ENCODE measurements around the gene DNASE1L1. TPM values are rescaled to one million over a fixed set of nuclear protein-coding genes. Genes with fewer than 3 reads are reported as not detected.
A peak's percentile ranks its signal among the peaks of the same experiment; 100 is the strongest.

Gene DNASE1L1
- polyA plus RNA-seq, 3 donors, result 26.2 to 64.5 (median 27.2) TPM

GRCh38 chrX:154403858-154404257 lies 5.2 kb downstream of the DNASE1L1 start:
- no CpG with 5 or more reads among the region's 4 CpGs for WGBS (ENCODE audit: insufficient coverage)
- no peak for TF ChIP-seq CTCF (IDR thresholded peaks at IDR 0.05)
- intact Hi-C loops (cut with micrococcal nuclease), result loop anchor here in 1 of 2 donors (5.0 kb wide), 1 partner anchor 33 kb away; the partner anchor contains the start of gene GDI1

GRCh38 chrX:154403192-154403591 lies 5.9 kb downstream of the DNASE1L1 start:
- TF ChIP-seq CTCF (IDR thresholded peaks at IDR 0.05), result no peak
- H2AFZ ChIP-seq (ENCODE audit: insufficient read depth, low read depth, low read length, poor library complexity, severe bottlenecking), result no peak overlapping the region
- peaks cover 41 to 56% of the 10 kb centered on the region in 2 donors for H3K36me3 Mint-ChIP-seq
- H3K27me3 ChIP-seq (ENCODE audit: control insufficient read depth in 2 of 2, insufficient read depth in 2 of 2, low read length in 2 of 2), result no peaks in the 10 kb centered on the region
- peaks cover 64% of the 10 kb centered on the region for H4K20me1 ChIP-seq (ENCODE audit: insufficient read depth, low read length)
- intact Hi-C loops (cut with micrococcal nuclease), result loop anchor here in 1 of 2 donors (5.0 kb wide), 1 partner anchor 34 kb away; the partner anchor contains the start of gene GDI1
- H3K9me3 ChIP-seq (replicated peaks in 1 of 2; ENCODE audit: control insufficient read depth in 1 of 2, insufficient read depth in 1 of 2, low read length in 2 of 2), result no peaks in the 10 kb centered on the region
- H3K27me3 Mint-ChIP-seq (ENCODE audit: low read depth in 3 of 3), result peaks cover 0 to 14% (median 0%) of the 10 kb centered on the region in 3 donors
- H3K27ac ChIP-seq (ENCODE audit: low read depth in 1 of 2, low read length in 2 of 2), result no peak overlapping the region
- H3K4me3 Mint-ChIP-seq, result no peak overlapping the region
- peak overlapping the region in 1 of 7 donors; percentile 74 for H3K27ac Mint-ChIP-seq
- H3K4me1 Mint-ChIP-seq, result peaks cover 19% of the 10 kb centered on the region
- H3K36me3 ChIP-seq (replicated peaks in 1 of 2; ENCODE audit: control insufficient read depth in 1 of 2, insufficient read depth in 2 of 2, low read length in 2 of 2), result peaks cover 37 to 42% of the 10 kb centered on the region in 2 donors
- no peak overlapping the region for H3K4me2 ChIP-seq (replicated peaks; ENCODE audit: extremely low read depth, low read length, poor library complexity, severe bottlenecking)
- no peak overlapping the region for H3K4me3 ChIP-seq (replicated peaks in 1 of 3; ENCODE audit: low read depth in 2 of 3, low read length in 3 of 3)
- peaks cover 32% of the 10 kb centered on the region for H3K79me2 ChIP-seq (ENCODE audit: insufficient read depth, low read length)
- H3K9me3 Mint-ChIP-seq, result peaks cover 0 to 10% (median 4%) of the 10 kb centered on the region in 7 donors
- no peak for DNase-seq
- H3K4me1 ChIP-seq (ENCODE audit: control insufficient read depth in 1 of 2, insufficient read depth in 2 of 2, low read length in 2 of 2), result peaks cover 20 to 21% of the 10 kb centered on the region in 2 donors
- H3K9ac ChIP-seq (ENCODE audit: insufficient read depth, low read length, poor library complexity, severe bottlenecking), result no peak overlapping the region
- 98% methylated on average over 5 of the region's 10 CpGs for WGBS (ENCODE audit: insufficient coverage)

More at GRCh38 chrX:154403858-154404257, 5.2 kb downstream of the DNASE1L1 start:
- Mint-ChIP-seq H3K27ac (no peak overlapping the region), H3K27me3 (ENCODE audit: low read depth in 3 of 3) (peaks cover 0 to 13% (median 0%) of the 10 kb centered on the region in 3 donors), H3K36me3 (peaks cover 40 to 53% of the 10 kb centered on the region in 2 donors), H3K9me3 (peaks cover 0 to 7% (median under 1%) of the 10 kb centered on the region in 7 donors), H3K4me1 (peaks cover 22% of the 10 kb centered on the region), H3K4me3 (no peak overlapping the region)
- Histone ChIP-seq H2AFZ (ENCODE audit: insufficient read depth, low read depth, low read length, poor library complexity, severe bottlenecking) (no peak overlapping the region), H4K20me1 (ENCODE audit: insufficient read depth, low read length) (peaks cover 59% of the 10 kb centered on the region), H3K4me1 (ENCODE audit: control insufficient read depth in 1 of 2, insufficient read depth in 2 of 2, low read length in 2 of 2) (peaks cover 25 to 26% of the 10 kb centered on the region in 2 donors), H3K9ac (ENCODE audit: insufficient read depth, low read length, poor library complexity, severe bottlenecking) (no peak overlapping the region), H3K4me3 (replicated peaks in 1 of 3; ENCODE audit: low read depth in 2 of 3, low read length in 3 of 3) (no peak overlapping the region), H3K79me2 (ENCODE audit: insufficient read depth, low read length) (peaks cover 33% of the 10 kb centered on the region), H3K27ac (ENCODE audit: low read depth in 1 of 2, low read length in 2 of 2) (no peak overlapping the region), H3K36me3 (replicated peaks in 1 of 2; ENCODE audit: control insufficient read depth in 1 of 2, insufficient read depth in 2 of 2, low read length in 2 of 2) (peaks cover 37 to 42% of the 10 kb centered on the region in 2 donors), H3K9me3 (replicated peaks in 1 of 2; ENCODE audit: control insufficient read depth in 1 of 2, insufficient read depth in 1 of 2, low read length in 2 of 2) (no peaks in the 10 kb centered on the region), H3K4me2 (replicated peaks; ENCODE audit: extremely low read depth, low read length, poor library complexity, severe bottlenecking) (no peak overlapping the region), H3K27me3 (ENCODE audit: control insufficient read depth in 2 of 2, insufficient read depth in 2 of 2, low read length in 2 of 2) (no peaks in the 10 kb centered on the region)
- no peak for DNase-seq
